HG02642 (cell line): Measurements from ENCODE around the gene ESR1.
"Not testable (repeated sequence)": the region's sequence is repeated elsewhere in the genome, so short reads cannot be mapped to it uniquely, and the experiment has no call there.

ENCODE experiments used
- ATAC-seq: cut with Tn5 transposase; IDR thresholded peaks from one replicate; pipeline ENCODE4 v1.9.1; 2021; ENCODE audit warnings: mild to moderate bottlenecking; ENCODE audit not compliant: unreplicated experiment, poor library complexity

Gene ESR1

GRCh38 chr6:151962246-151962846, 154.9 kb downstream of the ESR1 start:
- no peak for ATAC-seq

- ATAC-seq = no peak
These were observed 155.5 kb downstream of the ESR1 start for GRCh38 chr6:151963001-151963400.

- not testable (repeated sequence) for ATAC-seq
These were observed 156.9 kb downstream of the ESR1 start for GRCh38 chr6:151964412-151964811.

- no peak for ATAC-seq
These were observed 166.7 kb downstream of the ESR1 start for GRCh38 chr6:151974061-151974617.

- no peak for ATAC-seq
These were observed 168.3 kb downstream of the ESR1 start for GRCh38 chr6:151975795-151976194.

- not testable (repeated sequence) for ATAC-seq
These were observed 180.7 kb downstream of the ESR1 start for GRCh38 chr6:151988199-151988598.

GRCh38 chr6:151992091-151992490, 184.6 kb downstream of the ESR1 start:
- no peak for ATAC-seq

GRCh38 chr6:151993364-151993763, 185.9 kb downstream of the ESR1 start:
- no peak for ATAC-seq

GRCh38 chr6:151998784-151999183, 191.3 kb downstream of the ESR1 start:
- ATAC-seq = no peak

- ATAC-seq = no peak
These were observed 191.7 kb downstream of the ESR1 start for GRCh38 chr6:151999194-151999593.

GRCh38 chr6:152001408-152001807, 193.9 kb downstream of the ESR1 start:
- no peak for ATAC-seq

GRCh38 chr6:152002306-152002705, 194.8 kb downstream of the ESR1 start:
- no peak for ATAC-seq

- no peak for ATAC-seq
These were observed 196.6 kb downstream of the ESR1 start for GRCh38 chr6:152004036-152004566.

GRCh38 chr6:152004896-152005295, 197.4 kb downstream of the ESR1 start:
- ATAC-seq = no peak

- ATAC-seq = no peak
These were observed 201.3 kb downstream of the ESR1 start for GRCh38 chr6:152008779-152009178.

GRCh38 chr6:152012227-152012626, 204.7 kb downstream of the ESR1 start:
- no peak for ATAC-seq

- no peak for ATAC-seq
These were observed 211.4 kb downstream of the ESR1 start for GRCh38 chr6:152018876-152019275.

- no peak for ATAC-seq
These were observed 214.8 kb downstream of the ESR1 start for GRCh38 chr6:152022303-152022702.

- ATAC-seq = no peak
These were observed 216.1 kb downstream of the ESR1 start for GRCh38 chr6:152023613-152024012.

- ATAC-seq = no peak
These were observed 218.8 kb downstream of the ESR1 start for GRCh38 chr6:152026291-152026690.

- not testable (repeated sequence) for ATAC-seq
These were observed 219.3 kb downstream of the ESR1 start for GRCh38 chr6:152026744-152027143.

- ATAC-seq = not testable (repeated sequence)
These were observed 226.3 kb downstream of the ESR1 start for GRCh38 chr6:152033765-152034164.
